Measurements from ENCODE around the gene MS4A13. TPM values are rescaled to one million over a fixed set of nuclear protein-coding genes. Genes with fewer than 3 reads are reported as not detected.
"Not testable (repeated sequence)": the region's sequence is repeated elsewhere in the genome, so short reads cannot be mapped to it uniquely, and the experiment has no call there.

Gene MS4A13
- total and polyA plus RNA-seq, 10 of the 15 experiments (the other 5 are each of a cell fraction or from before 2014, with no cell fraction given), result not detected

GRCh38 chr11:60504219-60504905, 10.8 kb upstream of the MS4A13 start:
- intact Hi-C loops (cut with micrococcal nuclease; ENCODE audit: unreplicated experiment), result no loop called here
- Histone ChIP-seq H3K4me2 (ENCODE audit: control insufficient read depth, insufficient read depth) (no peak overlapping the region), H3K36me3 (ENCODE audit: control insufficient read depth in 2 of 2, insufficient read depth in 2 of 2, low read length in 1 of 2) (no peaks in the 10 kb centered on the region), H3K9me3 (replicated peaks; ENCODE audit: control insufficient read depth, insufficient read depth, low read length) (no peaks in the 10 kb centered on the region; the same call in 1 of the 3 replicates), H3K4me1 (ENCODE audit: control insufficient read depth, insufficient read depth, low read length) (peaks cover under 1% of the 10 kb centered on the region; the same call in 1 of the 2 replicates), H4K20me1 (ENCODE audit: control insufficient read depth, insufficient read depth) (no peaks in the 10 kb centered on the region), H3K79me2 (ENCODE audit: control insufficient read depth, insufficient read depth, low read length) (no peaks in the 10 kb centered on the region), H3K27ac (ENCODE audit: control insufficient read depth, insufficient read depth) (no peak overlapping the region), H2AFZ (ENCODE audit: control insufficient read depth, low read depth, low read length) (no peak overlapping the region), H3K9ac (ENCODE audit: control insufficient read depth, insufficient read depth, low read length) (no peak overlapping the region), H3K27me3 (replicated peaks in 1 of 2; ENCODE audit: control insufficient read depth in 2 of 2, insufficient read depth in 2 of 2, low read length in 1 of 2) (no peaks in the 10 kb centered on the region), H3K4me3 (no peak overlapping the region)
- ChIA-PET POLR2A (no interaction called here), RAD21 (ENCODE audit: unreplicated experiment) (interaction anchor here (1.2 kb wide), 1 partner anchor 141 kb away, joined by 3 read pairs; no protein-coding TSS in a partner anchor), CTCF (interaction anchor here (1.1 to 2.1 kb wide), 3 partner anchors 17 to 141 kb away, joined by 3 to 6 read pairs (median 5); no protein-coding TSS in a partner anchor), SMC1A (ENCODE audit: uncharacterized antibody, unreplicated experiment) (interaction anchor here (1.0 to 1.5 kb wide), 5 partner anchors 11 to 253 kb away, joined by 3 to 6 read pairs (median 3); no protein-coding TSS in a partner anchor)
- TF ChIP-seq CBFB (IDR thresholded peaks at IDR 0.05; ENCODE audit: low read depth) (peak; percentile 74; the same call in 1 of the 2 replicates), IKZF1 (conservative IDR thresholded peaks at IDR 0.05) (0 out of 2 replicates have a peak, but pooled peaks have one; percentile 16), EED (IDR thresholded peaks at IDR 0.05; ENCODE audit: low read depth) (0 out of 2 replicates have a peak, but pooled peaks have one; percentile 17), KDM1A (IDR thresholded peaks at IDR 0.05; ENCODE audit: borderline replicate concordance) (no peak), HSF1 (IDR thresholded peaks at IDR 0.05; ENCODE audit: low read depth, low read length) (no peak), IKZF2 (IDR thresholded peaks at IDR 0.05) (peak; percentile 30 to 39; a peak in 2 of 4 replicates), RUNX3 (IDR thresholded peaks at IDR 0.05; ENCODE audit: low read length) (peak; percentile 93), MLLT1 (IDR thresholded peaks at IDR 0.05) (0 out of 2 replicates have a peak, but pooled peaks have one; percentile 52), EZH2 (IDR thresholded peaks at IDR 0.05; ENCODE audit: borderline replicate concordance, control insufficient read depth, low read depth, low read length) (no peak), KAT2A (conservative IDR thresholded peaks at IDR 0.05; ENCODE audit: control insufficient read depth, low read depth, low read length) (no peak), NFYB (IDR thresholded peaks at IDR 0.05; ENCODE audit: insufficient read depth, low read depth, low read length) (no peak), ATF7 (IDR thresholded peaks at IDR 0.05; ENCODE audit: low read depth) (no peak)
- peak; percentile 32 for DNase-seq (ENCODE audit: low read depth, low spot score)
- 80% methylated on average over 3 of the region's 3 CpGs for WGBS (ENCODE audit: insufficient coverage, insufficient replicate concordance, low lambda C conversion rate, missing lambda C conversion rate)
- in situ Hi-C loops (cut with MboI), result no loop called here
- BruUV-seq (replicated peaks), result no TSS peak
- peak; percentile 42 for ATAC-seq
- peak; percentile 89 for FAIRE-seq

GRCh38 chr11:60509609-60510008, 5.6 kb upstream of the MS4A13 start:
- H3K79me2 ChIP-seq (ENCODE audit: control insufficient read depth, insufficient read depth, low read length); H3K4me1 ChIP-seq (ENCODE audit: control insufficient read depth, insufficient read depth, low read length); CTCF ChIA-PET; H3K9me3 ChIP-seq (replicated peaks; ENCODE audit: control insufficient read depth, insufficient read depth, low read length); H2AFZ ChIP-seq (ENCODE audit: control insufficient read depth, low read depth, low read length); H4K20me1 ChIP-seq (ENCODE audit: control insufficient read depth, insufficient read depth); H3K27ac ChIP-seq (ENCODE audit: control insufficient read depth, insufficient read depth); H3K27me3 ChIP-seq (replicated peaks in 1 of 2; ENCODE audit: control insufficient read depth in 2 of 2, insufficient read depth in 2 of 2, low read length in 1 of 2); H3K9ac ChIP-seq (ENCODE audit: control insufficient read depth, insufficient read depth, low read length); ATAC-seq; in situ Hi-C loops (cut with MboI); DNase-seq (ENCODE audit: low read depth, low spot score); POLR2A ChIA-PET; FAIRE-seq; H3K36me3 ChIP-seq (ENCODE audit: control insufficient read depth in 2 of 2, insufficient read depth in 2 of 2, low read length in 1 of 2); intact Hi-C loops (cut with micrococcal nuclease; ENCODE audit: unreplicated experiment); H3K4me3 ChIP-seq; RAD21 ChIA-PET (ENCODE audit: unreplicated experiment); BruUV-seq (replicated peaks); H3K4me2 ChIP-seq (ENCODE audit: control insufficient read depth, insufficient read depth): not testable (repeated sequence)
- 86% methylated on average over 11 of the region's 15 CpGs for WGBS (ENCODE audit: insufficient coverage, insufficient replicate concordance, low lambda C conversion rate, missing lambda C conversion rate)
- SMC1A ChIA-PET (ENCODE audit: uncharacterized antibody, unreplicated experiment), result interaction anchor here (1.0 kb wide), 1 partner anchor 100 kb away, joined by 3 read pairs; no protein-coding TSS in a partner anchor
